Colonic mucosa (tissue), 4 donors: ENCODE data around the gene NPLOC4. TPM values are rescaled to one million over a fixed set of nuclear protein-coding genes. Genes with fewer than 3 reads are reported as not detected.
A peak's percentile ranks its signal among the peaks of the same experiment; 100 is the strongest.

ENCODE experiments used
- DNase-seq: peaks from one replicate; pipeline ENCODE4 v3.0.0-alpha.2; 2020
- H3K27ac ChIP-seq: fragments of 200-600 bp; one replicate; pipeline ENCODE4 v1.8.0; 2021
- H3K27me3 ChIP-seq: fragments of 200-600 bp; one replicate; pipeline ENCODE4 v1.8.0; 2021
- H3K36me3 ChIP-seq: fragments of 200-600 bp; one replicate; pipeline ENCODE4 v1.8.0; 2021
- H3K4me1 ChIP-seq: fragments of 200-600 bp; one replicate; pipeline ENCODE4 v1.8.0; 2021; ENCODE audit warnings: mild to moderate bottlenecking
- H3K4me3 ChIP-seq: fragments of 200-600 bp; one replicate; pipeline ENCODE4 v1.8.0; 2021
- H3K9ac ChIP-seq, 2 donors: one replicate each; pipeline ENCODE4 v1.7.0; 2013; ENCODE audit warnings: control low read depth in 2 of 2, low read depth in 2 of 2, low read length in 2 of 2
- H3K9me3 ChIP-seq: fragments of 200-600 bp; one replicate; pipeline ENCODE4 v1.8.0; 2021
- intact Hi-C: fragments of 100-400 bp; cut with DNase I; formaldehyde crosslinking; loops from one replicate; pipeline ENCODE4 v1.14.1; 2022
- total RNA-seq, 2 donors: library from RNA; stranded (reverse); fragmentation: NEBNext Ultra II Directional in 1 of 2; extraction: Animal tissue kit (Norgen Biotek cat#: 25700) in 1 of 2; gene quantifications; one replicate each; pipeline ENCODE4 v1.2.1, GENCODE V29; 2021
- TF ChIP-seq, protein P1 (sequence below): fragments of 200-600 bp; IDR thresholded peaks from one replicate; pipeline ENCODE4 v1.8.0; 2022; ENCODE audit warnings: antibody characterized with exemption, mild to moderate bottlenecking
- donor health status: healthy.
- donor health status: DM: no; HTN: no; CAD: no.
- donor health status: DM: no; HTN: no; CAD: no.

Gene NPLOC4
- total RNA-seq, 2 donors from 2014 or later: 69.8 to 74.1 TPM

DNA sequence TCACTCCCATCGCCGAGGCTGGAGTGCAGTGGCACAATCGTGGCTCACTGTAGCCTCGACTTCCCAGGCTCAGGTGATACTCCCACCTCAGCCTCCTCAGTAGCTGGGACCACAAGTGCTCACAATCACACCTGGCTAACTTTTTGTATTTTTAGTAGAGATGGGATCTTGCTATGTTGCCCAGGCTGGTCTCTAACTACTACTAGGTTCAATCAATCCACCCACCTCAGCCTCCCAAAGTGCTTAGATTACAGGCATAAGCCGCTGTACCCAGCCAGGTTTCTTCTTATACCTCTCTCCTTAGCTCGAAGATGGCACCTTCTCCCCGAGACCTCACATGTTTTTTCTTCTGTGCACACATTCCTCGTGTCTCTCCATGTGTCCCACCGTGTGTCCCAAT lies 3.1 kb upstream of the NPLOC4 start:
- Histone ChIP-seq H3K4me3 (no peak overlapping the region), H3K4me1 (peaks cover 10% of the 10 kb centered on the region), H3K27ac (no peak overlapping the region), H3K27me3 (no peaks in the 10 kb centered on the region), H3K9ac (no peak overlapping the region), H3K36me3 (no peaks in the 10 kb centered on the region), H3K9me3 (no peaks in the 10 kb centered on the region)
- no peak for DNase-seq
- TF ChIP-seq, protein P1, sequence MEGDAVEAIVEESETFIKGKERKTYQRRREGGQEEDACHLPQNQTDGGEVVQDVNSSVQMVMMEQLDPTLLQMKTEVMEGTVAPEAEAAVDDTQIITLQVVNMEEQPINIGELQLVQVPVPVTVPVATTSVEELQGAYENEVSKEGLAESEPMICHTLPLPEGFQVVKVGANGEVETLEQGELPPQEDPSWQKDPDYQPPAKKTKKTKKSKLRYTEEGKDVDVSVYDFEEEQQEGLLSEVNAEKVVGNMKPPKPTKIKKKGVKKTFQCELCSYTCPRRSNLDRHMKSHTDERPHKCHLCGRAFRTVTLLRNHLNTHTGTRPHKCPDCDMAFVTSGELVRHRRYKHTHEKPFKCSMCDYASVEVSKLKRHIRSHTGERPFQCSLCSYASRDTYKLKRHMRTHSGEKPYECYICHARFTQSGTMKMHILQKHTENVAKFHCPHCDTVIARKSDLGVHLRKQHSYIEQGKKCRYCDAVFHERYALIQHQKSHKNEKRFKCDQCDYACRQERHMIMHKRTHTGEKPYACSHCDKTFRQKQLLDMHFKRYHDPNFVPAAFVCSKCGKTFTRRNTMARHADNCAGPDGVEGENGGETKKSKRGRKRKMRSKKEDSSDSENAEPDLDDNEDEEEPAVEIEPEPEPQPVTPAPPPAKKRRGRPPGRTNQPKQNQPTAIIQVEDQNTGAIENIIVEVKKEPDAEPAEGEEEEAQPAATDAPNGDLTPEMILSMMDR: no peak
- intact Hi-C loops: no loop called here

DNA sequence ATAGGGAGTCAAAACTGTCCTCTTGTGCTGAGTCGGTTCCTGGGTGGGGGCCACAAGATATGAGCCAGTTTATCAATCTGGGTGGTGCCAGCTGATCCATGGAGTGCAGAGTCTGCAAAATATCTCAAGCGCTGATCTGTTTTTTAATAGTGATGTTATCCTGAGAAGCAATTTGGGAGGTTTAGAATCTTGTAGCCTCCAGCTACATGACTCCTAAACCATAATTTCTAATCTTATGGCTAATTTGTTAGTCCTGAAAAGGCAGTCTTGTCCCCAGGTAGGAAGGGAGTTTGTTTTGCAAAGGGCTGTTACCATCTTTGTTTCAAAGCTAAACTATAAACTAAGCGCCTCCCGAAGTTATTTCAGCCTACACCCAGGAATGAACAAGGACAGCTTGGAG lies 1.8 kb upstream of the NPLOC4 start:
- no peaks in the 10 kb centered on the region for H3K27me3 ChIP-seq
- no peak overlapping the region for H3K4me3 ChIP-seq
- intact Hi-C loops: no loop called here
- no peak for DNase-seq
- no peaks in the 10 kb centered on the region for H3K9me3 ChIP-seq
- TF ChIP-seq, protein P1: no peak
- H3K4me1 ChIP-seq: peaks cover 13% of the 10 kb centered on the region
- H3K36me3 ChIP-seq: no peaks in the 10 kb centered on the region
- no peak overlapping the region for H3K27ac ChIP-seq
- no peak overlapping the region for H3K9ac ChIP-seq

DNA sequence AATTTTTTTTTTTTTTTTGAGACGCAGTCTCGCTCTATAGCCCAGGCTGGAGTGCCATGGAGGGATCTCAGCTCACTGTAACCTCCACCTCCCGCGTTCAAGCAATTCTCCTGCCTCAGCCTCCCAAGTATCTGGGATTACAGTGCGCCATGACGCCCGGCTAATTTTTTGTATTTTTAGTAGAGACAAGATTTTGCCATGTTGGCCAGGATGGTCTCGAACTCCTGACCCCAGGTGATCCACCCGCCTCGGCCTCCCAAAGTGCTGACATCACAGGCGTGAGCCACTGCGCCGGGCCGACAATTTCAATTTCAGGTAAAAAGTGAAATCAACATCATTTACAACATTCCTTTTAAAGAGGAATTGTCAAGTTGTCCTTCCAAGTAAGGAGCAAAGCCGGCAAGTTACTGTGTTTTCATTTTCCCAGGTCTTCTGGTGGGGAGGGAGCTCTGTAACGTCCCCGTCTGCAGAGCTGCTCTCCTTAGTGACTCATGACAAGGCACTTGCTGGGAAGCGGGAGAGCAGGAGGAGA lies 873 bp downstream of the NPLOC4 start:
- TF ChIP-seq, protein P1: no peak
- Histone ChIP-seq H3K9me3 (no peaks in the 10 kb centered on the region), H3K36me3 (no peaks in the 10 kb centered on the region), H3K4me3 (peak overlapping the region; percentile 64), H3K9ac (peak overlapping the region; percentile 85 to 96), H3K4me1 (peaks cover 13% of the 10 kb centered on the region), H3K27me3 (no peaks in the 10 kb centered on the region), H3K27ac (peak overlapping the region; percentile 79)
- DNase-seq: no peak
- intact Hi-C loops: no loop called here

DNA sequence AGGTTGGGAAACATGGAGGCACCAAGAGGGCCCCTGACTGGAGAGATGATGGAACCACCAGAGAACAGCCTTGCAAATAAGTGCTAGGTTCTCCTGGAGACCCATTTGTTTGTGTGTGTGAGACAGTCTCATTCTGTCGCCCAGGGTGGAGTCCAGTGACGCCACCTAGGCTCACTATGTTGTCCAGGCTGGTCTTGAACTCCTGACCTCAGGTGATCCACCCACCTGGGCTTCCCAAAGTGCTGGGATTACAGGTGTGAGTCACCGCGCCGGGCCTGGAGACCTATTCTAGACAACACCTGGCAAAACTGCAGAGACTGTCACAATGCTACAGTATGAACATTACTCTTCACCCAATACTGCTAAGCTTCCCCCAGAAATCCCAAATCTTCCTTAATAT lies 1.5 kb downstream of the NPLOC4 start:
- intact Hi-C loops: no loop called here
- Histone ChIP-seq H3K36me3 (no peaks in the 10 kb centered on the region), H3K9me3 (no peaks in the 10 kb centered on the region), H3K27me3 (no peaks in the 10 kb centered on the region), H3K9ac (peak overlapping the region in 1 of 2 donors; percentile 35), H3K4me1 (peaks cover 13% of the 10 kb centered on the region), H3K27ac (no peak overlapping the region), H3K4me3 (peak overlapping the region; percentile 64)
- no peak for DNase-seq
- TF ChIP-seq, protein P1: no peak

DNA sequence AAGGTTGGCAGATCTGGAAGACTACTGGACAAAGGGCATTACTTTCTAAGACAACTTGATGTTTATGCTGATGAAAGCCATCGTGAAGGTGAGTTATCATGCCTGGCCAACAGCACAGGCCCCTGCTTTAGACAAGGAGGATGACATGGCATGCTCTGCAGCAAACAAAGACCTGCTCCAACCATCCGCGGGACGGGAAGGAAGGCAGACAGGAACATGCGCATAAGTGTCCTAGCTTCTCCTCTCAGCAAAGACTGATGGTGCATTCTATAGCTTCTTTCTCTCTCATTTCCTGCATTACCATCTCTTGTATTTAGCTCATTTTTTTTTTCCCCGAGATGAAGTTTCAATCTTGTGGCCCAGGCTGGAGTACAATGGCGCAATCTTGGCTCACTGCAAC lies 5.4 kb downstream of the NPLOC4 start:
- TF ChIP-seq, protein P1: no peak
- DNase-seq: no peak
- no peak overlapping the region for H3K4me3 ChIP-seq
- H3K4me1 ChIP-seq: peaks cover 13% of the 10 kb centered on the region
- no peaks in the 10 kb centered on the region for H3K27me3 ChIP-seq
- intact Hi-C loops: no loop called here
- H3K9ac ChIP-seq: no peak overlapping the region
- H3K36me3 ChIP-seq: peaks cover 7% of the 10 kb centered on the region
- H3K9me3 ChIP-seq: no peaks in the 10 kb centered on the region
- no peak overlapping the region for H3K27ac ChIP-seq
